Neutrophil (primary cell): Measurements from ENCODE around the gene TERB1.

Experiments
- H3K27ac ChIP-seq: fragments of 200-600 bp; sonication (generic); 2 replicates; pipeline ENCODE4 v1.5.1; 2016; ENCODE audit warnings: mild to moderate bottlenecking, moderate library complexity
- H3K27me3 ChIP-seq: fragments of 200-600 bp; sonication (generic); 2 replicates; pipeline ENCODE4 v1.6.0; 2016; ENCODE audit warnings: mild to moderate bottlenecking
- H3K36me3 ChIP-seq: fragments of 200-600 bp; sonication (generic); 2 replicates; pipeline ENCODE4 v1.5.1; 2017
- H3K4me1 ChIP-seq, 2 experiments: fragments of 200-600 bp in 1 of 2; sonication (generic) in 1 of 2; 1 replicate in 1 of 2; 2 replicates in 1 of 2; pipeline versions ENCODE4 v1.5.1 to v1.6.1; 2013 to 2016; ENCODE audit warnings: low read depth in 1 of 2, low read length in 1 of 2, mild to moderate bottlenecking in 1 of 2, moderate library complexity in 1 of 2; ENCODE audit not compliant: control insufficient read depth in 1 of 2, insufficient read depth in 1 of 2
- H3K4me3 ChIP-seq, 2 experiments: fragments of 200-600 bp in 1 of 2; sonication (generic) in 1 of 2; 1 replicate in 1 of 2; 2 replicates in 1 of 2; pipeline ENCODE4 v1.5.1; 2013 to 2016; ENCODE audit warnings: low read depth in 1 of 2, low read length in 1 of 2, mild to moderate bottlenecking in 1 of 2, moderate library complexity in 1 of 2
- H3K9me3 ChIP-seq: fragments of 200-600 bp; sonication (generic); 2 replicates; pipeline ENCODE4 v1.5.1; 2016
- CTCF ChIP-seq: fragments of 200-600 bp; sonication (generic); IDR thresholded peaks from 2 replicates; pipeline ENCODE4 v1.5.1; 2016; ENCODE audit warnings: antibody characterized with exemption

TERB1 gene

GRCh38 chr16:66720766-66721165, 80.6 kb downstream of the TERB1 start:
- Histone ChIP-seq H3K4me1 (no peaks in the 10 kb centered on the region), H3K4me3 (no peak overlapping the region), H3K27me3 (no peaks in the 10 kb centered on the region), H3K27ac (no peak overlapping the region), H3K36me3 (peaks cover 82% of the 10 kb centered on the region), H3K9me3 (no peaks in the 10 kb centered on the region)
- TF ChIP-seq CTCF = no peak

- no peak overlapping the region for H3K27ac ChIP-seq
- TF ChIP-seq CTCF = no peak
- H3K9me3 ChIP-seq = no peaks in the 10 kb centered on the region
- H3K36me3 ChIP-seq = peaks cover 66% of the 10 kb centered on the region
- H3K27me3 ChIP-seq = no peaks in the 10 kb centered on the region
- H3K4me1 ChIP-seq = no peaks in the 10 kb centered on the region
- no peak overlapping the region for H3K4me3 ChIP-seq
Measured at GRCh38 chr16:66719246-66719645, 82.1 kb downstream of the TERB1 start.

- TF ChIP-seq CTCF = no peak
- Histone ChIP-seq H3K4me1 (no peaks in the 10 kb centered on the region), H3K9me3 (no peaks in the 10 kb centered on the region), H3K36me3 (peaks cover 52% of the 10 kb centered on the region), H3K27me3 (no peaks in the 10 kb centered on the region), H3K4me3 (no peak overlapping the region), H3K27ac (no peak overlapping the region)
Measured at GRCh38 chr16:66717776-66718175, 83.6 kb downstream of the TERB1 start.

- Histone ChIP-seq H3K27ac (no peak overlapping the region), H3K4me3 (no peak overlapping the region)
- no peak for TF ChIP-seq CTCF
Measured at GRCh38 chr16:66717112-66717675, 84.2 kb downstream of the TERB1 start.

GRCh38 chr16:66714654-66715307, 86.6 kb downstream of the TERB1 start:
- no peak for TF ChIP-seq CTCF
- no peaks in the 10 kb centered on the region for H3K9me3 ChIP-seq
- H3K4me3 ChIP-seq = no peak overlapping the region

More at GRCh38 chr16:66717112-66717675, 84.2 kb downstream of the TERB1 start:
- Histone ChIP-seq H3K4me1 (no peaks in the 10 kb centered on the region), H3K27me3 (no peaks in the 10 kb centered on the region), H3K9me3 (no peaks in the 10 kb centered on the region), H3K36me3 (peaks cover 46% of the 10 kb centered on the region)

More at GRCh38 chr16:66714654-66715307, 86.6 kb downstream of the TERB1 start:
- Histone ChIP-seq H3K4me1 (no peaks in the 10 kb centered on the region), H3K27ac (no peak overlapping the region), H3K27me3 (no peaks in the 10 kb centered on the region), H3K36me3 (peaks cover 26% of the 10 kb centered on the region)
